BLaER1 treated with 17β-estradiol and CSF1 and Interleukin-3, amounts not matched to agents 10 nM and 100 nM (cell line): ENCODE measurements around the gene EHMT2.
"Not testable (repeated sequence)": the region's sequence is repeated elsewhere in the genome, so short reads cannot be mapped to it uniquely, and the experiment has no call there.

Source experiments
- H3K27ac ChIP-seq, 11 experiments: shearing (Covaris generic); formaldehyde crosslinking; 2 replicates each; pipeline ENCODE4 v1.8.1; 2022
- H3K27me3 ChIP-seq, 11 experiments: shearing (Covaris generic); formaldehyde crosslinking; 2 replicates each; pipeline ENCODE4 v1.8.1; 2022
- H3K36me3 ChIP-seq, 11 experiments: shearing (Covaris generic); formaldehyde crosslinking; 2 replicates each; pipeline ENCODE4 v1.8.1; 2022
- H3K4me1 ChIP-seq, 10 experiments: shearing (Covaris generic); formaldehyde crosslinking; 2 replicates each; pipeline ENCODE4 v1.8.1; 2022
- H3K4me2 ChIP-seq, 11 experiments: shearing (Covaris generic); formaldehyde crosslinking; 2 replicates each; pipeline ENCODE4 v1.8.1; 2022
- H3K4me3 ChIP-seq, 10 experiments: shearing (Covaris generic); formaldehyde crosslinking; 2 replicates each; pipeline ENCODE4 v1.8.1; 2022
- H3K9ac ChIP-seq, 11 experiments: shearing (Covaris generic); formaldehyde crosslinking; 2 replicates each; pipeline ENCODE4 v1.8.1; 2022
- H3K9me3 ChIP-seq, 11 experiments: shearing (Covaris generic); formaldehyde crosslinking; replicated peaks in 1 of 11; 2 replicates each; pipeline ENCODE4 v1.8.1; 2022
- H4K20me1 ChIP-seq, 11 experiments: shearing (Covaris generic); formaldehyde crosslinking; 2 replicates each; pipeline ENCODE4 v1.8.1; 2022
- Cebpa-rat ChIP-seq, 11 experiments: shearing (Covaris generic); IDR thresholded peaks; 2 replicates each; pipeline ENCODE4 v1.8.1; 2022

The EHMT2 gene

DNA sequence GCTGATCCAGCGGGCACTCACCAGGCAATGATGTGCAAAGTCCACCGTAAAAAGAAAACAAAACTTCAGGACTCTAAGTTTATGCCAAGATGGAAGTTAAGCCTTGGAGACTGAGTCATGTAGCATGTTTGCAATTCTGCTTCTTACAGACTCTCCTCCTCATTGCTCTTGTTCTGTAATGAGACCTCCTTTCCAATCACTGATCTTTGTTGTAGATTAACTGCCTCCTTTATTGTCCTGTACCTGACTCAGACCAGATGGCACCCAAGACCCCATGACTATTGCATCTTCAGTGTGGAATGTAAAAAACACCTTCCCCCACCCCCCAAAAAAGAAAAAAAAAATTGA lies 46.0 kb downstream of the EHMT2 start:
- Histone ChIP-seq H3K9ac (no peak overlapping the region), H3K27me3 (no peaks in the 10 kb centered on the region), H3K4me2 (no peak overlapping the region), H3K36me3 (peaks cover 0 to 18% (median 4%) of the 10 kb centered on the region in 11 experiments; a peak in 8 of 22 replicates), H3K9me3 (peaks cover 6 to 24% (median 16%) of the 10 kb centered on the region in 11 experiments; a peak in 20 of 22 replicates), H4K20me1 (no peaks in the 10 kb centered on the region; a peak in 1 of 22 replicates), H3K4me1 (no peaks in the 10 kb centered on the region), H3K4me3 (no peak overlapping the region), H3K27ac (no peak overlapping the region)
- no peak for TF ChIP-seq Cebpa-rat (IDR thresholded peaks at IDR 0.05)

DNA sequence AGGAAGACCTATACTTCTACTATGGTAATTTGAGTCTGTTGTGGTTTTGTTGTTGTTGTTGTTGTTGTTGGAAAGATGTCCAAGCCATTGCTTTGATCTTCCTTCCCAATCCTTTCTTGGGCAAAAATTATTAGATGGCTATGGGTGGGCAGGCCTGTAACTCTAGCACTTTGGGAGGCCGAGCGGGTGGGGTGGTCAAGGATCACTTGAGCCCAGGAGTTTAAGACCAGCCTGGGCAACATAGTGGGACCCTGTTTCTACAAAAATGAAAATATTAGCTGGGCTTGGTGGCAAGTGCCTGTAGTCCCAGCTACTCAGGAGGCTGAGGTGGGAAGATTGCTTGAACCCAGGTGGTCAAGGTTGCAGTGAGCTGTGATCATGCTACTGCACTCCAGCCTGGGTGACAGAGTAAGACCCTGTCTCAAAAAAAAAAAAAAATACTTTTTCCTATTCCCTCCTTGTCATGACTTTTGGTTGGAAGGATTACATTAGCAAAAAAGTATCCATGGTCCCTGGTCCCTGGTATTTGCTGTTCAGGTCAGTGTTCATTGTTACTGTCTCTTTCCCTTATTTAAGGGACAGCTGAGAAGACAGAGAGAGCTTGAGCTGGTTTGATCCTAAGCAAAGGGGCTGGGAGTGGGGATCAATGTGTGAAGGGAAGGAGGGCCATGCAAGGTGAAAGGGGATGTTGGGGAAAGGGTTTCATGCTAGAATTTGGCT lies 46.6 kb downstream of the EHMT2 start:
- Histone ChIP-seq H3K36me3 (peaks cover 0 to 13% (median 4%) of the 10 kb centered on the region in 11 experiments; a peak in 8 of 22 replicates), H3K9me3 (peaks cover 6 to 24% (median 16%) of the 10 kb centered on the region in 11 experiments; a peak in 20 of 22 replicates), H4K20me1 (no peaks in the 10 kb centered on the region; a peak in 1 of 22 replicates), H3K27me3 (no peaks in the 10 kb centered on the region), H3K4me2 (no peak overlapping the region), H3K9ac (no peak overlapping the region), H3K4me3 (no peak overlapping the region), H3K4me1 (no peaks in the 10 kb centered on the region), H3K27ac (no peak overlapping the region)
- TF ChIP-seq Cebpa-rat (IDR thresholded peaks at IDR 0.05): no peak

DNA sequence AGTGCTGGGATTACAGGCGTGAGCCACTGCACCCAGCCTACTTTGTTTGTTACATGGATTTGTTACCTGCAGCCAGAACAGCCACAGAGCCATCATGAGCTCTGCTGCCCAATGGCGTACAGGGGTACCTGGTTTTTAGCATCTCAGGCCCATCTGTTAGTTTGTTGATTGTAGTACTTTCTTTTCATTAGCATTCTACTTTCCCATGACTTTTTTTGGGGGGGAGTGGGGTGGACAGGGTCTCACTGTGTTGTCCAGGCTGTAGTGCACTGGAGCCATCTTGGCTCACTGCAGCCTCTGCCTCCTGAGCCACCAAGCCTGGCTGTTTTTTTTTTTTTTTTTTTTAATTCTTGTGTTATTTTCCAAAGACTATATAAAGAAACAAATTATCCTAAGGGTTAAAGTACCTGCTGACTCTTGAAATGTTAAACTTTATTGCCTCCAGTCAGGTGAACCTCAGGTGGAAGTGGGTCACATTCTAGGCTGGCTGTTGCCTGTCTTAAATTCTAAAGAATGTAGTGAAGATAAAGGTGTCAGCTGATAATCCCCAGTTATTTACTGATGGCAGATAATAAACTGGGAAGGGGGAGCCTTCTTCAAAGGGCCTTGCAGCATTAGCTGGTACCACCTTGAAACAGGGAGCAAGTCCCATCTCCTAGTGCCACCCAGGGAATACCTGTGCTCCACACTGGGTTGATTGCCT lies 50.1 kb downstream of the EHMT2 start:
- H3K27ac ChIP-seq: no peak overlapping the region
- no peak overlapping the region for H3K9ac ChIP-seq
- no peak overlapping the region for H3K4me3 ChIP-seq
- H3K4me2 ChIP-seq: no peak overlapping the region
- H3K9me3 ChIP-seq: peaks cover 0 to 8% (median 0%) of the 10 kb centered on the region in 11 experiments; a peak in 9 of 22 replicates
- TF ChIP-seq Cebpa-rat (IDR thresholded peaks at IDR 0.05): no peak
- H3K27me3 ChIP-seq: no peaks in the 10 kb centered on the region
- peaks cover 0 to 6% (median 0%) of the 10 kb centered on the region in 11 experiments; a peak in 2 of 22 replicates for H3K36me3 ChIP-seq
- peaks cover 0 to 25% (median 8%) of the 10 kb centered on the region in 11 experiments; a peak in 12 of 22 replicates for H4K20me1 ChIP-seq
- H3K4me1 ChIP-seq: peaks cover 0 to 9% (median 2%) of the 10 kb centered on the region in 10 experiments; a peak in 6 of 20 replicates

DNA sequence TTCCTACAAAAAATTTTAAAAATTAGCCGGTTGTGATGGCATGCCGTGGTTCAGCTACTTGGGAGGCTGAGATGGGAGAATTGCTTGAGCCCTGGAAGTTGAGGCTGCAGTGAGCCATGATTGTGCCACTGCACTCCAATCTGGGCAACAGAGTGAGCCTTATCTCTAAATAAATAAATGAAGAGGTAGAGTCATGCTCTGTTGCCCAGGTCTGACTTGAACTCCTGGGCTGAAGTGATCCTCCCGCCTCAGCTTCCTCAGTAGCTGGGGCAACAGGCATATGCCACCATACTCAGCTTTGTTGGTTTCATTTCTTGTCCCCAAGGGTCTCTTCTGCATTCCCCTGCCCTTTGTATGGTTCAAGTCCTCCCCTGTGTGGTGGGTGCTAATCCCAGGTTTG lies 53.0 kb downstream of the EHMT2 start:
- Histone ChIP-seq H4K20me1 (peaks cover 21 to 54% (median 36%) of the 10 kb centered on the region in 11 experiments), H3K4me1 (peaks cover 3 to 15% (median 9%) of the 10 kb centered on the region in 10 experiments; a peak in 14 of 20 replicates), H3K27ac (no peak overlapping the region), H3K4me2 (peak overlapping the region in 3 of 11 experiments; percentile 22 to 41 (median 36); a peak in 5 of 22 replicates), H3K27me3 (no peaks in the 10 kb centered on the region), H3K4me3 (no peak overlapping the region), H3K36me3 (peaks cover 19 to 34% (median 25%) of the 10 kb centered on the region in 11 experiments), H3K9ac (no peak overlapping the region), H3K9me3 (no peaks in the 10 kb centered on the region; a peak in 1 of 22 replicates)
- no peak for TF ChIP-seq Cebpa-rat (IDR thresholded peaks at IDR 0.05)

DNA sequence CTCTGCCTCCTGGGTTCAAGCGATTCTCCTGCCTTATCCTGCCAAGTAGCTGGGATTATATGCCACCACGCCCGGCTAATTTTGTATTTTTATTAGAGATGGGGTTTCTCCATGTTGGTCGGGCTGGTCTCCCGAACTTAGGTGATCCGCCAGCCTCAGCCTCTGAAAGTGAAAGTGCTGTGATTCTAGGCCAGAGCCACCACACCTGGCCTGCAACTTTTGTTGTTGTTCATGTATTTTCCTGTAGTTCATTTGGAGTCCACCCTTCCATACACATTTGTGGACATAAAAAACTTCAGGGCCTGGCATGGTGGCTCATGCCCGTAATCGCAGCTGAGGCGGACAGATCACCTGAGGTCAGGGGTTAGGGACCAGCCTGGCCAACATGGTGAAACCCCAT lies 55.4 kb downstream of the EHMT2 start:
- peaks cover 46 to 79% (median 61%) of the 10 kb centered on the region in 11 experiments for H4K20me1 ChIP-seq
- peaks cover 28 to 39% (median 33%) of the 10 kb centered on the region in 10 experiments for H3K4me1 ChIP-seq
- no peak overlapping the region for H3K4me2 ChIP-seq
- H3K36me3 ChIP-seq: peaks cover 43 to 59% (median 50%) of the 10 kb centered on the region in 11 experiments
- no peaks in the 10 kb centered on the region; a peak in 1 of 22 replicates for H3K9me3 ChIP-seq
- no peaks in the 10 kb centered on the region for H3K27me3 ChIP-seq
- no peak overlapping the region for H3K4me3 ChIP-seq
- H3K9ac ChIP-seq: no peak overlapping the region; a peak in 1 of 22 replicates
- H3K27ac ChIP-seq: 0 out of 22 replicates have a peak overlapping the region, but pooled peaks of 1 of the 11 experiments have one; percentile 7
- TF ChIP-seq Cebpa-rat (IDR thresholded peaks at IDR 0.05): no peak

DNA sequence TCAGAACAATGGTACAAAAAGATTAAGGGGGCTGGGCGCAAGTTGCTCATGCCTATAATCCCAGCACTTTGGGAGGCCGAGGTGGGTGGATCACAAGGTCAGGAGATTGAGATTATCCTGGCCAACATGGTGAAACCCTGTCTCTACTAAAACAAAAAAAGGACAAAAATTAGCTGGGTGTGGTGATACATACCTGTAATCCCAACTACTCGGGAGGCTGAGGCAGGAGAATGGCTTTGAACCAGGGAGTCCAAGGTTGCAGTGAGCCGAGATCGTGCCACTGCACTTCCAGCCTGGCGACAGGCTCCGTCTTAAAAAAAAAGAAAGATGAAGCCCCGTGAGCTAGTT lies 57.7 kb downstream of the EHMT2 start:
- not testable (repeated sequence) for H3K9me3 ChIP-seq, H3K27me3 ChIP-seq
- peak overlapping the region in 1 of 11 experiments; percentile 8; a peak in 1 of 22 replicates for H3K9ac ChIP-seq
- peaks cover 51 to 67% (median 60%) of the 10 kb centered on the region in 11 experiments for H3K36me3 ChIP-seq
- peak overlapping the region in 10 of 11 experiments; percentile 27 to 98 (median 95); a peak in 13 of 22 replicates for H3K4me2 ChIP-seq
- H3K27ac ChIP-seq: 0 out of 22 replicates have a peak overlapping the region, but pooled peaks of 1 of the 11 experiments have one; percentile 4
- peaks cover 29 to 43% (median 34%) of the 10 kb centered on the region in 10 experiments for H3K4me1 ChIP-seq
- peaks cover 59 to 88% (median 75%) of the 10 kb centered on the region in 11 experiments for H4K20me1 ChIP-seq
- peak overlapping the region in 7 of 10 experiments; percentile 38 to 96 (median 90); a peak in 5 of 20 replicates for H3K4me3 ChIP-seq

DNA sequence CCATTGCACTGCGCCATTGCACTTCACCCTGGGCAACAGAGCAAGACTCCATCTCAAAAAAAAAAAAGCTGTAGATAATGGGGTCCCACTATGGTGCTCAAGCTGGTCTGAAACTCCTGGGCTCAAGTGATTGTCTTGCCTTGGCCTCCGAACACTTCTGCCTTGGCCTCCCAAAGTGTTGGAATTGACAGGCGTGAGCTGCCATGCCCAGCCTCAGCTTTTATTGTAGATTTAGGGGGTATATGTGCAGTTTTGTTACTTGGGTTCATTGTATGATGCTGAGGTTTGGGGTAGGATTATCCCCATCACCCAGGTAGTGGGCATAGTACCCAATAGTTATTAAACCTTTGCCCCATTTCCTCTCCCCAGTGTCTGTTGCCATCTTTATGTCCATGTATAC lies 58.5 kb downstream of the EHMT2 start:
- Histone ChIP-seq H3K9ac (peak overlapping the region in 10 of 11 experiments; percentile 86 to 99 (median 94); a peak in 17 of 22 replicates), H3K27me3 (no peaks in the 10 kb centered on the region), H3K27ac (peak overlapping the region in 1 of 11 experiments; percentile 19; a peak in 1 of 22 replicates), H3K9me3 (no peaks in the 10 kb centered on the region; a peak in 1 of 22 replicates), H3K4me1 (peaks cover 30 to 38% (median 33%) of the 10 kb centered on the region in 10 experiments), H3K36me3 (peaks cover 51 to 67% (median 60%) of the 10 kb centered on the region in 11 experiments), H3K4me2 (peak overlapping the region; percentile 86 to 99 (median 96)), H4K20me1 (peaks cover 59 to 82% (median 72%) of the 10 kb centered on the region in 11 experiments), H3K4me3 (peak overlapping the region in 9 of 10 experiments; percentile 77 to 96 (median 90); a peak in 17 of 20 replicates)
- TF ChIP-seq Cebpa-rat (IDR thresholded peaks at IDR 0.05): no peak

DNA sequence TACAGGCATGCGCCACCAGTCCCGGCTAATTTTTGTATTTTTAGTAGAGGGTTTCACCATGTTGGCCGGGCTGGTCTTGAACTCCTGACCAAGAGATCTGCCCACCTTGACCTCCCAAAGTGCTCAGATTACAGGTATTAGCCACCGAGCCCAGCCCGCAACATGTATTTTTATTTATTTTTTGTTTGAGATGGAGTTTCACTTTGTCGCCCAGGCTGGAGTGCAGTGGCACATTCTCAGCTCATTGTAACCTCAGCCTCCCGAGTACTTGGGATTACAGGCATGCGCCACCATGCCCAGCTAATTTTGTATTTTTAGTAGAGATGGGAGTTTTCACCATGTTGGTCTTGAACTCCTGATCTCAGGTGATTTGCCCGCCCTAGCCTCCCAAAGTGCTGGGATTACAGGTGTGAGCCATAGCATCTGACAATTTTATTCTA lies 59.4 kb downstream of the EHMT2 start:
- Histone ChIP-seq H3K27ac (peak overlapping the region in 9 of 11 experiments; percentile 19 to 98 (median 96); a peak in 13 of 22 replicates), H3K36me3 (peaks cover 51 to 67% (median 60%) of the 10 kb centered on the region in 11 experiments), H3K4me2 (peak overlapping the region; percentile 86 to 99 (median 96)), H3K9ac (peak overlapping the region; percentile 86 to 99 (median 94); a peak in 21 of 22 replicates), H4K20me1 (peaks cover 59 to 78% (median 72%) of the 10 kb centered on the region in 11 experiments), H3K4me1 (peaks cover 37 to 46% (median 41%) of the 10 kb centered on the region in 10 experiments), H3K4me3 (peak overlapping the region; percentile 77 to 96 (median 89); a peak in 19 of 20 replicates)
- H3K27me3 ChIP-seq, H3K9me3 ChIP-seq: not testable (repeated sequence)
